Stimulated activated CD8-positive, alpha-beta memory T cell treated with anti-CD3 and anti-CD28 coated beads, Interleukin-12 subunit alpha, Interleukin-12 subunit beta, amount 100 ng/mL, for 4 hours (primary cell): ENCODE data around the gene MTM1.

Experiments used
- DNase-seq: peaks from one replicate; pipeline ENCODE4 v3.0.0-alpha.2; 2020; ENCODE audit warnings: low read depth

Gene MTM1

DNA sequence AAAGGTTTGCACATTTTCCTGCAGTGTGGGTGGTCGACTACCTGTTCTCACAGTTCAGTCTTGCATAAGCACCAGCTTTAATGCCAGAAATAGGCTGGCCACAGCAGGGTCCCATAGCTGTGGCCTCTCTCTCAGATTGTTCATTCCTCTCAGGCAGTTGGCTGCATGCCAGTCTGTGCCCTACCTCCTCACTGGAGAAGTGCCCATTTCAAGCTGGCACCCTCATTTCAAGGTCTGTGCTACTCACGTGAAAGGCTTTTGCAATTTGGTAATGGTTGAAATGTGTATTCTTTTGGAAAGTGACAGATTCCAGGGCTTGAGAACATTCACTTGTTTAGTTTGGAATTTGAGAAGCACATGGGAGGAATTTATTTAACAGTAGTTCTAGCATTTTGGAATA lies 95.9 kb downstream of the MTM1 start:
- DNase-seq: no peak

DNA sequence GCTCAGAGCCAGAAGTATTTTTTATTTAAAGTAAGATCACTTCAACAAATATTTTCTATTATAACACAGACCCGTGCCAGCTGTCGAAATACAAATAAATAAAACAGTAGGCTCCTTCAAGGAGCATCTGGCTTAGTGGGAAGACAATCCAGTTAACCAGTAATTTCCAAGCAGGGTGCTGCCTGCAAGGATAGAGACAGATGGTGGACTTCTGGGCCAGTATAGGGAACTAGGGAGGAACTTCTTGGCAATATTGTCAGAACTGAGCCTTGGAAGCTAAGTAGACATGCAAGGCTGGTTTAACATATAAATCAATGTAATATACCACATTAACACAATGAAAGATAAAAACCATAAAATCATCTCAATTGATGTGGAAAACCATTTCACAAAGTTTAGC lies 107.8 kb downstream of the MTM1 start:
- no peak for DNase-seq

DNA sequence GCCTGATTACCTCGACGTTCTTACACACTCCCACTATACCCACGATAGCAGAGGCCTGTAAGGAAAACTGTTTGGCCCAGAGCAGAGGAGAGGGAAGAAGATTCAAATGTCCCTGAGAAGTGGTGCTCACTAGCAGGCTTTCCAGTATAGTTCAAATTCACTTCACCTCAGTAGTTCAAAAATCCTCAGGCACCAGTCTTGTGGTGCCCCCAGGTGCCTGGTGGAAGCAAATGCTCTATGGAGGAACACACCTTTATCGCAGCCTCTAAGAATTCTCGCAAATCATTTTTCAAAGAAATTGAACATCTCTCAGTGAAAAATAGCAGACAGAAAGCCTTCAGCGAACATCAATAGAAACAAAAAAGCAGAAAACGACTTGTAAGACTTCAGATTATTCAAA lies 112.6 kb downstream of the MTM1 start:
- no peak for DNase-seq

DNA sequence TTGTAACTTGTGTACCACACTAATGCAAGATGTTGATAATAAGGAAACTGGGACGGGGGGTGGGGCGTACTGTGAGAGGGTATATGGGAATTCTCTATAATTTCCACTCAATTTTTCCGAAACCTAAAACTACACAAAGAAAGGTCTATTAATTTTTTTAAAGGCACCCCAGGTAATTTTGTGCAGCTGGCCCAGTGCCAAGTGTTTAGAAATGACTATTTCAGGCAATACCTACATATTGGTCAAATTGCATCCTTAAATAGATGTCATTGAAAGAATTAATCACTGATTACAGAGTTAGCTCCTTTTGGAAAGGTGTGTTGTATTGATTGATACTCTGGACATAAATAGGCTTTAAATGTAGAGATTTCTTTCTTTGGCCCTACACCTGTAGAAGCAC lies 114.7 kb downstream of the MTM1 start:
- no peak for DNase-seq

GRCh38 chrX:150683536-150684146 lies 115.2 kb downstream of the MTM1 start:
- no peak for DNase-seq

- no peak for DNase-seq
These were observed 120.6 kb downstream of the MTM1 start for GRCh38 chrX:150688911-150689451.

DNA sequence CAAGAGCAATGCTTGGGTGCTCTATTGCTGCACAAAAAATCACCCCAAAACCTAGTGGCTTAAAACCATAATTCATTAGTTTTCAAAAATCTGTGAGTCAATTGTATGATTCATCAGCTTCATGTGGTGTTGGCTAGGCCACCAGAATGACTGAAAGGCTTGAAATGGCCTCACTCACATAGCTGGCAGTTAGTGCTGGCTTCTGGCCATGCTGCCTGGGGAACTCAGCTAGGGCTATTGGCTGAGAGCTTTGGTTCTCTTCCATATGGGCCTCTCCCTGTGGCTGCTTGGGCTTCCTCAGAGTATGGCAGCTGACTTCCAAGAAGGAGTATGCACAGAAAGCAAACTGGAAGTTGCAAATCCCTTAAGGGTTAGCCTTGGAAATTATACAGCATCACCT lies 121.7 kb downstream of the MTM1 start:
- no peak for DNase-seq

GRCh38 chrX:150692296-150692695 lies 123.9 kb downstream of the MTM1 start:
- no peak for DNase-seq

DNA sequence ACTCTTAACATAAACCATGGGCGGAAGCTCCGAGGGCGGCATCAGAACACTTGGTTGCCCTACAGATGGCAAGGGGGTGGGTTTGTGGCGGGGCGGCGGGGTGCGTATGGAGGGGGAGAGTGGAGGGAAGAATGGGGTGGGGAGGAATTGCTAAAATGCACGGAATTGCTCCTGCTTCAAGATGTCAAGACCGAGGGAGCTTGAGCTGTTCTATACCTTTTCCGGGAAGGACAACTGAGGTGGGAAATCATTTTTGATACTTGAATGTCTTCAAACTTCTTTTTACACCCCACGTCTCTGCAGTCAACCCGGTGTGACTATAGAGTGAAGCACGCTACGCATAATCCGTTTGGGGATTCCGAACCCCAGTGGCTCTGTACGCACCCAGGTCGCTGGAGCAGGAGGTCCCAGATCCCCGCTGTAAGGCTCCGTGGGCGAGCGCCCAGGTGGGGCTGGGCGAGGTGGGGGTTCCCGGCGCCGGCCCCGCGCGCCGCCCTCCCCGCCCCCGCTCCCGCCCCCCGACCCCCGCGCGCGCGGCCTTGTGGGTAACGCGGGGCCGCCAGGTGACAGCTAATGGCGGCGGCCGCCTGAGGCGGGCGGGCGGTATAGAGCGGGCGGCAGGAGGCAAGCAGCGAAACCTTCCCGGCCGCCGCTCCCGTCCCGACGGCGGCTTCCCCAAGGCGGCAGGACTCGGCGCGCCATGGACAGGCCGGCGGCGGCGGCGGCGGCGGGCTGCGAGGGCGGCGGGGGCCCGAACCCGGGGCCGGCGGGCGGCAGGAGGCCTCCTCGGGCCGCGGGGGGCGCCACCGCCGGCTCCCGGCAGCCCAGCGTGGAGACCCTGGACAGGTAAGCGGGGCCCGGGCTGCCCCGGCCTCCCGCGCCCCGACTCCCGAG lies 124.7 kb downstream of the MTM1 start, which contains the start of gene MTMR1:
Gene MTMR1, plus strand, starts transcription at position 566 of the 894 bp plus-strand sequence. Its CDS starts 135 bp downstream, at position 701.
- peak; percentile 53 for DNase-seq

- peak; percentile 42 for DNase-seq
These were observed 125.5 kb downstream of the MTM1 start for GRCh38 chrX:150693725-150694574.

DNA sequence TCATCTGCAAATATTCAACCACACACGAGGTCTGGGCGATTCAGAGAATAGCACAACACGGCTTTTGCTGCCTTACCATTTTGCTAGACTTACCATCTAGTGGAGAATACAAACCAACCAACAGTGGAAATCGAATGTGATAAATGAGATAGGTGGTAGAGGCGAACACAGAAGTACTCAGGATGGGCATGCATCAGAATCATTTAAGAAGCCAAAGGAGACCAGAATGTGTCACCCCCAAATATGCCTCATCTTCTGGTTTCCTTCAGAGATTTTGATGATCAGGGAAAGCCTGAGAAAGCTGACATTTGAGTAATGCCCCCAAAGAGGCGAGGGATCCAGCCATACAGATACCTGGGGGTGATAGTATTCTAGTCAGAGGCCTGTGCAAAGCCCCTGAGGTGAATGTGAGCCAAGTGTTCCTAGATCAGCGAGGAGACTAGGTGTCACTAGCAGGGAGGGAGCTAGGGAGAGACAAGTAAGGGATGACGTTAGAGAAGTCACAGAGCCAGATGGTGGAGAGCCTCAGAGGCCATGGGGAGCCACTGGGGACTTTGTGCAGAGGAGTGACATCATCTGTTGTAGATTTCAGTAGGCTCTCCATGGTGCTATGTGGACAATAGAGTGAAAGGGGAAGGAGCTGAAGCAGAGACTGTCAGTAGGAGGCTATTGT lies 126.5 kb downstream of the MTM1 start:
- no peak for DNase-seq

GRCh38 chrX:150696331-150696730 lies 127.9 kb downstream of the MTM1 start:
- no peak for DNase-seq

GRCh38 chrX:150696866-150697265 lies 128.4 kb downstream of the MTM1 start:
- no peak for DNase-seq

GRCh38 chrX:150697641-150698040 lies 129.2 kb downstream of the MTM1 start:
- DNase-seq: no peak

GRCh38 chrX:150698981-150699380 lies 130.6 kb downstream of the MTM1 start:
- no peak for DNase-seq

DNA sequence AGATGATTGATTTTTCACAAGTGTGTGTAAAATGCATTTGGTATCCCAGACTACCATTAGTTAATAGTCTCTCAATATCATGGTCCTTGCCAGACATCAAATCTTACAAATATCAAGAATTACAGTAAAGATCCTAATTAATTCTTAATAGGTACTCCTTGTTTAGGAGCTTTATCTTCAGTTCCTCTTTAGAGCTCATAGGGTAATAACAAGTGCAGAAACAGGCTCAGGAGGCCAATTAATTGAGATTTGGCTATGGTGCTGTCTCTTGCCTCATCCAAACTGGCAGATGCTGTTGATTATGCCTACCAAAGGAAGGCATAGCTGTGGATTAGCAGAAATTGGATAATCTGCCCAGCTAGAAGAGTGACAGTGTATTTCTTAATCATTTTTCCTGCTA lies 131.7 kb downstream of the MTM1 start:
- DNase-seq: no peak

- no peak for DNase-seq
These were observed 133.0 kb downstream of the MTM1 start for GRCh38 chrX:150701377-150701776.

GRCh38 chrX:150702966-150703694 lies 134.7 kb downstream of the MTM1 start:
- no peak for DNase-seq

GRCh38 chrX:150703695-150703974 lies 135.2 kb downstream of the MTM1 start:
- no peak for DNase-seq

DNA sequence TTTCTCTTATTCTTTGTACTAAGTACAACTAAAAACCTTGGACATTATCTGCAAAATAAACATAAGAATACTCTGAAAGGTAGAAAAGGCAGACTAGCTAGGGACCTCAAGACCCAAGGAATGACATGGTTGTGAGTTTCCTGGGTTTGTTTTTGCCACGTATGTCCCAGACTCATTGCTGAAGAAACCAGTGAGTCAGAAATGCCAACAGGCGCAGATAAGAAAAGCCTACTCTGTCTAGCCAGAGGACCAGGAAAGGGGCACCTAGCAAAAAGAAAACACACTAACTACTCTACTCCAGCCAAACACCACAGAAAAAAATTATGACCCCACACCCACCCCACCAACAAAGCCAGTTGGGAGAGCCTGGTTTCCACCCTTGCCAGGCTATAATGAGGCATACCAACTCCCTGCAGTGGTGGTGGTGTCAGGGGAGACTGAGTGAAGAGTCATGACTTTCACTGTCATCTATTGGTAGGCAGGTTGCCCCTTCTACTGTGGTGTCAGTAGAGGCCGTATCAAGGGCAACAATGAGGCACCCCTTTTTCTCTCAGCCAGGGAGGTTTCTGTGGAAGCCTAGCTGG lies 135.7 kb downstream of the MTM1 start:
- DNase-seq: no peak

DNA sequence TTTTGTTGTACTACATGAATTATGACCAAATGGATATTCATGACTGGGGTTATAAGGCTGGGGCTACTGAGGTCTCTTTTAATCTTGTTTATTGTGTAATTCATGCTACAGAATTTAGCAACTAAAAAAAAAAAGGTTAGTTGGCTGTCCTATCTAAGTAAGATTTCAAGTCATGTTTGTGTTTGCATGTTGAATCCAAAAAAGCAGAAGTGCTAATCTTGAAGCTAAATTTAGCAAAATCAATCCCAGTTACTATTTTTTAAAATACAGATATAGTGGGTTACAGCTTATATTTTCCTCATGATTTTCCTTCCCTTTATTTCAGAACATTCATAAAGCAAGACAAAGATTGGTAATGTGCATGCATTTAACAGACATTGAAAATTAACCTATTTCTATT lies 144.2 kb downstream of the MTM1 start:
- DNase-seq: no peak
